Hematopoietic multipotent progenitor cell treated with erythropoietin and hydrocortisone succinate and interleukin-3 and kit ligand, for 15 days (in vitro differentiated cells): ENCODE data around the gene HOXA11.

Experiments
- DNase-seq: peaks from one replicate; pipeline ENCODE4 v3.0.0-alpha.2; 2015; ENCODE audit warnings: low spot score

Gene HOXA11

DNA sequence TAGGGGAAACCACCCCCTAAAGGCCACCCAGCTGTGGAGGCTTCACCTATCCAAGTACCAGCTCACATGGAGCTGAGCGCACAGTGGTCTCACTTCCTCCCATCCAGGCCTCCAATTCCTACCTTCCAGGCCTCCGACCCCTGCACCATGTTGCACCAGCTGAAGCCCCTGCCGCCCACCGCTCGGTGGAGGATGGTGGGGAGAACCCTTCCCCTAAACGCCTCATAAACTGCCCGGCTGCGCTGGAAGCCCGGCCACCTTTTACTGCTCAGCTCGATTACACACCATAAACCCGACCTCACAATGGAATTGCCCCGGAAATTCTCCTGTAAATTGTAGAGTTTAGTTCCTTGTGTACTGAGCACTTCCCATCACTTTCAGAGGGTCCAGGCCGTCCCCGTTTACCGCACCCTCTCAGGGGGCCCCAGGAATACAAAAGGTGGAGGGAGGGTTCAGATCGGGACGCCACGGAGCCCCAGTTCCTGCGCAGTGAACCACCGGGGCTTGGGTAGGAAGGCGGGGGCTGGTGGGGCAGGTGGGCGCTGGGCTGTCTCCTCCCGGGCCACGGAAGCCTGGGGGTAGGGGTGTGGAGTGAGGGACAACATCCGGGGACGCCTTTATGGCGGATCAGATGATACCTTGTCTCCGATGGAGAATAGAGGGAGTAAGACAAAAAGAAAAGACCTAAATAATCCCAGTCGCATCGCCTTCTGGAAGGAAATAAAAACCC lies 27.2 kb downstream of the HOXA11 start:
- DNase-seq = no peak

DNA sequence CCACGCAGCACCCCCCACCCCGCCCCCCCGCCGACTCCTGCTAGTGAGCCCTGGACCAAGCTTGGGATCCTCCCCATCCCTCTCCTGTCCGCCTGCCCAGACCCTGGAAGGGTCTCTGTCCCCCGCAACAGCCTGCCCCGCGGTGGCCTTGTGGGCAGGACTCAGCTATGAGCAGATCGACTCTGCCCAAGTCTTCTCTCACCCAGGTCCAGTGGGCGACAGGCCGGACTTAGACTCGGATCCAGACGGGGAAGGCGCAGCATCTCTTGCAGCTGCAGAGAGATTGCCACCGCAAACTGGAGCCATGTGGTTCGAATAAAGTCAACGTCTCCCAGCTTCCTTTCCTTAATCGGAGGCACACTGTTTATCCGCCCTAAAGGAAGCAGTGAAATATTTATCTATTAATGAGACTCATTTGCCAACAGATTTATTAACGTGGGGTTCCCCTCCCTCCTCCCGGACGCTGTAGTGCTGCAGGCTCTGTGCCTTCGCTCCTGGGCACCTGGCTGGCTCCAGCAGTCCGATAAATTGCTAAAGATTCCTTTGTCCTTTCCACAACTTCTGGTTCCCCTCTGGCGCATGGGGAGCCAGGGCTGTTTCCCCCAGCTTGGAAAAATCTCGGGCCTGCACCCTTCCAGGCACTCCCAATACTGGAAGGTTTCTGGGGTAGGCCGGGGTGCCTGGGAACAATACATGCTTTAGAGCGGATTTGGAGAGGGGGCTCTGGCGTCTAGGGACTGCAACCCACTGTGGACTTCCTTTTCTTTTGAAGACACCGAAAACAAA lies 27.9 kb downstream of the HOXA11 start:
- no peak for DNase-seq

DNA sequence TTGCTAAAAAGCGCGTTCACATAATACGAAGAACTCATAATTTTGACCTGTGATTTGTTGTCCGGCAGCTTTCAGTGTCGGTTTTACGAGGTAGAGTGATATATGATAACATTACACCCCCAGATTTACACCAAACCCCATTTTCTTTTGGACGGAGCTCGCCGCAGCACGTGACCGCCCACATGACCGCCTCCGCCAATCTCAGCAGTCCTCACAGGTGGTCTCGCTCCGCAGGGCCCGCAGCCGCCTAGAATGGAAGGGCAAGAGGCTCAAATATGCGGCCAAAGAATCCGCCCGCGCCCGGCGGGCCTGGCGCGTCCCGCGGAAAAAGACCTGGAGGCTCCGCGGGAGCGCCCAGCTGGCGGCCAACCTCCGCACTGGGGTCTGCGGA lies 28.5 kb downstream of the HOXA11 start, which contains the start of gene HOXA7:
HOXA7 (minus strand) TSS at position 168 of the 391 bp plus-strand sequence; CDS start at position 38, 130 bp downstream.
- DNase-seq = no peak

GRCh38 chr7:27155816-27156507 lies 29.1 kb downstream of the HOXA11 start:
- DNase-seq = no peak

- no peak for DNase-seq
These were observed 29.9 kb downstream of the HOXA11 start for GRCh38 chr7:27154901-27155815.

GRCh38 chr7:27154369-27154768 lies 30.7 kb downstream of the HOXA11 start:
- DNase-seq = no peak

DNA sequence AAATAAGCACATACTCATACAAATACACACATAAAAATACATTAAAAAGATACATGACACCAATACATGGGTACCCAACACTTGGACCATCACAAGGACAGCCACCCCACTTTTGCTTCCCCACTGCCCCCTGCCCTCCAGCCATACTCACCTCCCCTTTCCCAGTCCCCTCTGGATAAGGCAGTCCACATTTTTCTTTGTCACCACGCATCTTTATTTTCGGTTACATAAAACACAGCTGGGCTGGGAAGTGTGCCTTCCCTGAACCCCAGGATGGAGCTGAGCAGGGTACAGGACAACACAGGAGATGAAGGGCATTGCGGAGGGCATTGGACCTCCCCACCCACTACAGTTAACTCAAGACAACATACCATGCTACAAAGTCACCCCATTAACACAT lies 31.5 kb downstream of the HOXA11 start:
- no peak for DNase-seq

DNA sequence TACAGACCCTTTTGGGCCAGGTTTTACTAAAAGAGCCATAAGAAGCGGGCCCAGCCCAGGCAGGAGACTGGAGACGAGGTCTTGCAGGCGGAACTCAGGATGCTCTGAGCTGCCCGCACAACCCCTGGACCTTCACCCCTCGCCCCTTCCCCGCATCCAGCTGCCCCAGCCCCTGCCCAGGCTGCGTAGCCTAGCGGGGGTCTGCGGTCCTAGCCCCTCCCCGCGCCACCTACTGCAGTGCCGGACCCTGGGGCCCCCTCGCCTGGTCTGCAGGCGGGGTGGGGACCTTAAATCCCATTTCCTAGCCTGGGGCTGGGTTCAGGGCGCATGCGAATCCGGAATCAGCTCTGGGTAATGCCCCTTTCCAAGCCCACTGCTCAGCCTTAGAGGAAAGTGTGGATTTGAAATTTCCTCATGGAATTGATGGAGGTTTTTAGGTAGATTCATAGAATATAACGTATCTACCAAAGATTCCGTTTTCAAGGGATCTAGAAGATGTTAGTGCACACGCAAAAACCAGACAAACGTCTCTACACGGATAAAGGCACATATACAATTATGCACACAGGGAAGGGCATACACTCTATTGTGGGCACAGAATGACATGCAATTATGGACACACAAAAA lies 32.1 kb downstream of the HOXA11 start:
- DNase-seq = no peak

DNA sequence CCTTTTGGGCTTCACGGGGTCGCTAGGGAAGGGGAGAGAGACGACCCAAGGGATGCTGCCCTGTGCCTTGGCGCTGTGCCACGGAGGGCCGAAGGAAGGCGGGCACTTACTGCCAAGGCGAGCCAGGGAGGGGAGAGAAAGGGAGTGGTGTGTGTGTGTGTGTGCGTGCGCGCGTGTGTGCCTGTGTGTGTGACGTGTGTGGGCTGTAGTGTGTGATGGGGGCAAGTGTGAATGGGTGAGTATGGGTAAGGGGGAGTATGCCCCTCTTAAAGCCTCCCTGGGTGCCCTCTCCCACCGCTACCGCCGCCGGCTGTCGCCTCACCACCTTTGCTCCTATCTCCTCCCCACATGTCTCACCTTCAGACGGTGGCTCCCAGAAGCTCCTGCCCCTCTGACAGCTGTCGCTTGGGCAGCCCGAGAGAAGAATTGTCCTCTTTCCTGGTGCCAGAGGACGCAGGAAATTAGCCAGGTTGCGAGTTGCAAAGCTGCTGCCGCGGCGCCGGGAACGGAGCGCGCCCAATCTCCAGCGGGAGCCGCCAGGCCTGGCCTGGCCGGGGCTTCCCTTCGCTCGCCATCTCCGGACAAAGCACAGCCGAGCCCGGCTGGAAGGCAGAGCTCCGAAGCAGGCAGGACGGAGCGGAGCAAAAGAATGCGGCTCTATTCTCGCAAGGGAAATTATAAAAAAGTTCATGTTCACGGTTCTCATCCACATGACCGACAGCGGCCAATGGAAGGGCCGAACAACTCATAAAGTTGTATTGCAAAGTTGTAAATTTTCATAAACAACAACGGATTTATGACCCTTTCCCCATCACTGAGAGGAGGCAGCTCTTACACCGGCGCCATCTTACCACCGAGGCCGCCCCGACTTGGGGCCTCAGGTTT lies 32.9 kb downstream of the HOXA11 start, which contains the start of gene HOXA3:
HOXA3 (minus strand) TSS at position 653 of the 885 bp plus-strand sequence. CDS start 41,943 bp downstream, outside the sequence.
- no peak for DNase-seq

GRCh38 chr7:27151341-27151930 lies 33.6 kb downstream of the HOXA11 start:
- no peak for DNase-seq

DNA sequence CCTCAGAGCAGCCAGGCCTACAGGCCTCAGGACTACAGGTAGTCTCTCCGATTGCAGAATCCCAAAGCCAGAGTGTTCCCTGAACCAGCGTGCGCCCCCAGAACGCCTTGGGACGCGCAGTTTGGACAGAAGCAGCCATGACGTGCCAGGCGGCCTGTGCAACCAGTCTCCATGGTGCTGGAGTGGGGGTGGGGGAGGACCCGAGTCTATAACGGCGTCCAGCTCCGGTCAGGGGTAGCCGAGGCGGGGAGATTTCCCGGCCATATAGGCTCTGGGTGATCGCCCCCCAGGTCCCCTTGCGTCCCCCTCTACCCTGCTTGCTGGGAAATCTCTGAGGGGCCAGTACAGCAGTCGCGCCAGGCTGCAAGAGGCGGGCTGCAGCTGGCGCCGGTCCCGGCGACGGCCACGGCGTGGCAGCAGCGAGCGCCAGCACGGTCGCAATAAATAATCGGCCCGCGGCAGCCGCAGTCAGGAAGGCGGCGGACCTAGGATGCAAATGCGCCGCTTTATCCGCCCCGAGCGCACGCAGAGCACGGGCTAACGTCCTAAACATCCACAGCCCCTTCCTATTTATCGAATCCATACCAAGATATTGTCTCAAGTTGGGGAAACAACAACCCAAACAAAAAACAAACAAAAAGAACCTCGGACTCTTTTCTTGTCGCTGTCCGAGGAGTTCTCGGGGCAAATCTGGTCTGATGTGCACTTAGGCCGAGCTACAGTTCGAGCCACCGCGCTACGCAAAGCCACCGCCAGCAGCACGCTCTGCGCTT lies 34.3 kb downstream of the HOXA11 start:
- DNase-seq = peak; percentile 40

- no peak for DNase-seq
These were observed 35.0 kb downstream of the HOXA11 start for GRCh38 chr7:27149842-27150567.

DNA sequence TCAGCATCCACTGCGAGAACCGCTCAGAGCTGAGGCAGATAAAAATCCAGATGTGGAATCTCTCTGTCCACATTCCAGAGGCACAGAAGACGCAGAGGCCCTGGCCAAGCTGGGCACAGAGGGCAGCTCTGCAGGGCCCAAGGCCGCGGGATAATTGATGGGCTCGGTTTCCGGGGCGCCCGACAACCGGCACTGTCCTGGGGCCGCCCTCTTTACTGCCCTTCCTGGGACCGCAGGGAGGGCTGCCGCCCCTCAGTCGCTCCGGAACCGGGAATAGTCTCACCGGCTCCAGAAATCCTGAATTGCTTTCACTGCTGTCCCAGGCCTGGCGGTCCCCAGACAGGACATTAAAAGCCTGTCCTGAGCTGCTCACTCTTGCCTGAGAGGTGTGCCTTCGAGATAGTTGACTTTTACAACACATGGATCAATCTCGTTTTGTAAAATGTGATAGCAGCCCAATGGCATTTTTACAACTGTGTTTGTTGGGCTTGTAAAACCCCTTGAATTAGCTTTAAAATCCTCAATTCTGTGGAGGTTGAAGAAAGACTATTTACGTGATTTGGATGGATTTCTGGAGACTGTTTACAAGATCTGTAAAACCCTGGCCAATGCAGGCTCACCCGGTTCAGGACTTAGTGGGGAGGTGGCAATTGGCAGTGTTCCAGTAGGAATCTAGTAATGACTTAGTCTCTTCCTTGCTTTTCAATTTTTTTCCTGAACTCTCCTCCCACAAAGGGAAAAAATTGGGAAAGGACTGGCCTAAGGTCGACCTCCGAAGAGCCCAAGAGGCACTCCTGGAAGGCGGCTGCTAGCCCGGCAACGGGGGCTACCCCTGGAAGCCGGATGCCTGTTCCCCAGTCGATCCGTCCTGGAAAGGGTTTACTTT lies 36.0 kb downstream of the HOXA11 start:
- no peak for DNase-seq

DNA sequence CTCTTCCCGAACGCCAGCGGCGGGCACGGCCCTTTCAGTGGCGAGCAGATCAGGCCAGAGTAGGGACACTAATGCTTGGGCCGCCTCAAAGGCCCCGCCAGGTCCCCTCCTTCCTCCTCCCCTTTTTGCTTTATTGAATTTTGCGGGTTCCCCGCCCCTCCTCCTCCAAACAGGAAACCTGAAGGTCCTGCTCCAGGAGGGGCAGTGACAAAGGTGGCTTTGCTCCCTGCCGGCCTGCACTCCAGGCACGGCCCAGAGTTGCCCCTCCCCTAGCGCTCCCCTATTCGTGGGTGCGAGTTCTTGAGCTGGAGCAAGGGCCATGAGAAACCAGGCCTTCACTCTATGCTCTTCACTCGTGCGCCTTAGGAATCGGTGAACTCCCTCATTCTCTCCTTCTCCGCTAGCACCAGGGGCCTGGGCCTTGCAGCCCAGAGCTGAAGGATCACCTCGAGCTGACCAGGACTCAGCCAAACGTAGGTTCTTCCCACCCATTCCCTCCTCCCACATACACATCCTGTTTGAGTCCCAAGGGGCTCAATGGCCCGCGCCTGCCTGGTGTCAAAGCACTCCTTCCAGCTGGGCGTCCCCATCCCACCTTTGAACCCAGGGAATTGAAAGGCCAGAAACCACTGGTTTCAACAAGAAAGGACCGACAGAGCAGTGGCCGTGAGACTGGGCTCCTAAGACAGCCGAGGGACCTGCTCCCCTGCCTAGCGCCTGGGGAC lies 36.8 kb downstream of the HOXA11 start:
- DNase-seq = no peak

DNA sequence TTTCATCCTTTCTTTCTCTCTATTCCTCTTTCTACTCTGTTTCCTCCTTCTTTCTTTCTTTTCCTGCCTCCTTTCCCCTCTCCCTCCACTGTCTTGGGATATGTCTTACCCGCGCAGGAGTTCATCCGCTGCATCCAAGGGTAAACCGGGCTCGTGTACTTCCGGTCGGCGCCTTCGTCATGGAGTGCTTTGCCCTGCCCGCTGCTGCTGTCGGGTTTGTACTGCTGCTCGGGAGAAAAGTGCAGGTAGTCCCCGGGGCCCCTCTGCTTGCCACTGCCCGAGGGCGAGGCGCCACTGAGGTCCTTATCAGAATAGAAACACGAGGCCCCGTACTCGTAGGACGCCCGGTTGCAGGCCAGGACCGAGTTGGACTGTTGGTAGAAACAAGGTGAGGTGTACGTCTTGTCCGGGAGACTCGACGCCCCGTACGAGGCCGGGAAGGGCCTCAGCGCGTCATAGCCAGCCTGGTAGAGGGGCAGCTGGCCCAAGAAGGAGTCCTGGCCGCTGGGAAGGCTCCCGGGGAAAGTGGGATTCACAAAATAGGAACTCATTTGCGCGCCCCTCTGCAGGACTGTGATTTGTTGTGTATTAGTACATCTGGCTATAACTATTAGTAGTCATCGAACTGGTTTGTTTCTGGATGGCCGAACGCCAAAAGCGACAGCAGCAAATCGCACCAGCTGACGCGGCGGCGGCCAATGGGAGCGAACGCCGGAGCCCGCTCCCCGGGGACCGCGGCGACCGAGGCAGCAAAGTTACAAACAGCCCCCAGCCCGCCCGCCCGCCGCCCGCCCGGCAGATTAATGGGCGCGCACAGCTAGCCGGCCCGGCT lies 37.6 kb downstream of the HOXA11 start, which contains the start of gene HOXA6:
HOXA6 (minus strand) TSS at position 576 of the 832 bp plus-strand sequence; CDS start at position 551, 25 bp downstream.
- no peak for DNase-seq
